Neural progenitor cell (in vitro differentiated cells): ENCODE results near the gene GK. TPM values are rescaled to one million over a fixed set of nuclear protein-coding genes. Genes with fewer than 3 reads are reported as not detected.

Source experiments
- DNase-seq: peaks from one replicate; pipeline ENCODE4 v3.0.0-alpha.2; 2016; ENCODE audit warnings: low spot score
- H2AFZ ChIP-seq: fragments of 200-600 bp; sonication (generic); replicated peaks from 2 replicates; pipeline ENCODE4 v1.6.1; 2016; ENCODE audit warnings: antibody characterized with exemption
- H3F3A ChIP-seq: fragments of 200-600 bp; sonication (generic); 2 replicates; pipeline ENCODE4 v1.6.1; 2016; ENCODE audit warnings: antibody characterized with exemption, low read depth
- H3K27ac ChIP-seq: fragments of 200-600 bp; sonication (generic); 2 replicates; pipeline ENCODE4 v1.5.1; 2016; ENCODE audit warnings: mild to moderate bottlenecking
- H3K27me3 ChIP-seq: fragments of 200-600 bp; sonication (generic); 2 replicates; pipeline ENCODE4 v1.6.1; 2016; ENCODE audit warnings: mild to moderate bottlenecking, moderate library complexity
- H3K36me3 ChIP-seq: fragments of 200-600 bp; sonication (generic); 2 replicates; pipeline ENCODE4 v1.5.1; 2016
- H3K4me1 ChIP-seq: fragments of 200-600 bp; sonication (generic); 2 replicates; pipeline ENCODE4 v1.6.1; 2016; ENCODE audit warnings: mixed run types
- H3K4me2 ChIP-seq: fragments of 200-600 bp; sonication (generic); 2 replicates; pipeline ENCODE4 v1.6.1; 2016
- H3K4me3 ChIP-seq: fragments of 200-600 bp; sonication (generic); 2 replicates; pipeline ENCODE4 v1.5.1; 2016
- H3K79me2 ChIP-seq: fragments of 200-600 bp; sonication (generic); 2 replicates; pipeline ENCODE4 v1.6.1; 2016; ENCODE audit warnings: low read depth
- H3K9ac ChIP-seq: fragments of 200-600 bp; sonication (generic); 2 replicates; pipeline ENCODE4 v1.6.1; 2016
- H3K9me3 ChIP-seq: fragments of 200-600 bp; sonication (generic); 2 replicates; pipeline ENCODE4 v1.5.1; 2016; ENCODE audit warnings: low read depth
- H4K20me1 ChIP-seq: fragments of 200-600 bp; sonication (generic); 2 replicates; pipeline ENCODE4 v1.6.1; 2016; ENCODE audit warnings: low read depth
- H3K27ac Mint-ChIP-seq: 3 replicates; pipeline ENCODE4 v1.8.0; 2021; ENCODE audit warnings: mixed read lengths
- H3K27me3 Mint-ChIP-seq: 2 replicates; pipeline ENCODE4 v1.8.0; 2022; ENCODE audit warnings: low read depth, mild to moderate bottlenecking, inconsistent platforms, moderate library complexity, mixed read lengths; ENCODE audit not compliant: insufficient read depth
- H3K36me3 Mint-ChIP-seq: 3 replicates; pipeline ENCODE4 v1.8.0; 2021; ENCODE audit warnings: mixed read lengths
- H3K4me1 Mint-ChIP-seq: 3 replicates; pipeline ENCODE4 v1.8.0; 2021; ENCODE audit warnings: mixed read lengths
- H3K4me3 Mint-ChIP-seq: 3 replicates; pipeline ENCODE4 v1.8.0; 2021; ENCODE audit warnings: mild to moderate bottlenecking, moderate library complexity, mixed read lengths
- H3K9me3 Mint-ChIP-seq: 3 replicates; pipeline ENCODE4 v1.8.0; 2020; ENCODE audit warnings: mixed read lengths
- EZH2 ChIP-seq: fragments of 200-600 bp; sonication (generic); IDR thresholded peaks from 2 replicates; pipeline ENCODE4 v1.6.1; 2017; ENCODE audit warnings: antibody characterized with exemption, mild to moderate bottlenecking, moderate library complexity
- EZH2phosphoT487 ChIP-seq: fragments of 200-600 bp; sonication (generic); IDR thresholded peaks from 2 replicates; pipeline ENCODE4 v1.6.1; 2017; ENCODE audit warnings: antibody characterized with exemption
- total RNA-seq: library from RNA; depleted of rRNA; stranded (reverse); fragments of >200 nt; gene quantifications from 2 replicates; pipeline ENCODE4 v1.2.3, GENCODE V29; 2015; ENCODE audit warnings: low replicate concordance
- TF ChIP-seq, protein P1 (sequence below): fragments of 200-600 bp; sonication (generic); IDR thresholded peaks from 2 replicates; pipeline ENCODE4 v1.5.1; 2017; ENCODE audit warnings: antibody characterized with exemption, mild to moderate bottlenecking

GK gene
- total RNA-seq, 1 donor from 2014 or later = 4.4 TPM

GRCh38 chrX:30673884-30674598 lies 20.8 kb downstream of the GK start:
- Histone ChIP-seq H3K27me3 (no peaks in the 10 kb centered on the region), H3K4me3 (no peak overlapping the region), H3K9me3 (no peaks in the 10 kb centered on the region), H3K36me3 (no peaks in the 10 kb centered on the region), H3K4me2 (no peak overlapping the region), H3K27ac (no peak overlapping the region), H3K9ac (no peak overlapping the region), H3K79me2 (no peaks in the 10 kb centered on the region), H3K4me1 (no peaks in the 10 kb centered on the region), H2AFZ (no peak overlapping the region), H3F3A (no peaks in the 10 kb centered on the region), H4K20me1 (no peaks in the 10 kb centered on the region)
- no peak for TF ChIP-seq EZH2
- no peak for DNase-seq
- no peaks in the 10 kb centered on the region for H3K27me3 Mint-ChIP-seq
- H3K4me3 Mint-ChIP-seq = no peak overlapping the region
- H3K36me3 Mint-ChIP-seq = peaks cover 9% of the 10 kb centered on the region
- no peaks in the 10 kb centered on the region for H3K4me1 Mint-ChIP-seq
- no peaks in the 10 kb centered on the region for H3K9me3 Mint-ChIP-seq
- no peak overlapping the region for H3K27ac Mint-ChIP-seq

GRCh38 chrX:30674799-30675198 lies 21.6 kb downstream of the GK start:
- Histone ChIP-seq H4K20me1 (no peaks in the 10 kb centered on the region), H3K27ac (no peak overlapping the region), H3K79me2 (no peaks in the 10 kb centered on the region), H3K4me1 (no peaks in the 10 kb centered on the region), H3K9me3 (no peaks in the 10 kb centered on the region), H3K27me3 (no peaks in the 10 kb centered on the region), H3K36me3 (no peaks in the 10 kb centered on the region), H2AFZ (no peak overlapping the region), H3F3A (no peaks in the 10 kb centered on the region), H3K4me2 (no peak overlapping the region), H3K4me3 (no peak overlapping the region), H3K9ac (no peak overlapping the region)
- no peak for DNase-seq
- Mint-ChIP-seq H3K36me3 (peaks cover 9% of the 10 kb centered on the region), H3K27me3 (no peaks in the 10 kb centered on the region), H3K27ac (no peak overlapping the region), H3K4me3 (no peak overlapping the region), H3K9me3 (no peaks in the 10 kb centered on the region), H3K4me1 (no peaks in the 10 kb centered on the region)
- TF ChIP-seq EZH2 (no peak), EZH2phosphoT487 (no peak)
- TF ChIP-seq, protein P1, sequence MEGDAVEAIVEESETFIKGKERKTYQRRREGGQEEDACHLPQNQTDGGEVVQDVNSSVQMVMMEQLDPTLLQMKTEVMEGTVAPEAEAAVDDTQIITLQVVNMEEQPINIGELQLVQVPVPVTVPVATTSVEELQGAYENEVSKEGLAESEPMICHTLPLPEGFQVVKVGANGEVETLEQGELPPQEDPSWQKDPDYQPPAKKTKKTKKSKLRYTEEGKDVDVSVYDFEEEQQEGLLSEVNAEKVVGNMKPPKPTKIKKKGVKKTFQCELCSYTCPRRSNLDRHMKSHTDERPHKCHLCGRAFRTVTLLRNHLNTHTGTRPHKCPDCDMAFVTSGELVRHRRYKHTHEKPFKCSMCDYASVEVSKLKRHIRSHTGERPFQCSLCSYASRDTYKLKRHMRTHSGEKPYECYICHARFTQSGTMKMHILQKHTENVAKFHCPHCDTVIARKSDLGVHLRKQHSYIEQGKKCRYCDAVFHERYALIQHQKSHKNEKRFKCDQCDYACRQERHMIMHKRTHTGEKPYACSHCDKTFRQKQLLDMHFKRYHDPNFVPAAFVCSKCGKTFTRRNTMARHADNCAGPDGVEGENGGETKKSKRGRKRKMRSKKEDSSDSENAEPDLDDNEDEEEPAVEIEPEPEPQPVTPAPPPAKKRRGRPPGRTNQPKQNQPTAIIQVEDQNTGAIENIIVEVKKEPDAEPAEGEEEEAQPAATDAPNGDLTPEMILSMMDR = no peak

DNA sequence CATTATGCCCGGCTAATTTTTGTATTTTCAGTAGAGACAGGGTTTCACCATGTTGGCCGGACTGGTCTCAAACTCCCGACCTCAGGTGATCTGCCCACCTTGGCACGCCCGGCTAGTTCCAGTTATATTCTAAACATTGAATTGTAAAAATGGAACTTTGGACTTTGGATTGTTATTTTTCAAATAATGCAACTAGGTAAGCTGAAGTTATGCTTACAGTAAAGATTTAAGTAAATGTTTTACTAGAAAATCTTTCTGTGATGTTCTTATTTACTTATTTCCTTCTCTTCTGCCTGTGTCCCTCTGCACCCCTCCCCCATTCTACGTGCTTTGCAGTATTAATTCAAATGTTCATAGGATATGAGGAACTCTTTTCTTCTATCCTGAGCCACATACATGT lies 26.1 kb downstream of the GK start:
- Histone ChIP-seq H3F3A (no peaks in the 10 kb centered on the region), H3K4me3 (no peak overlapping the region), H3K9ac (no peak overlapping the region), H4K20me1 (no peaks in the 10 kb centered on the region), H3K27me3 (no peaks in the 10 kb centered on the region), H3K4me2 (no peak overlapping the region), H3K27ac (no peak overlapping the region), H3K4me1 (no peaks in the 10 kb centered on the region), H2AFZ (no peak overlapping the region), H3K79me2 (no peaks in the 10 kb centered on the region), H3K9me3 (no peaks in the 10 kb centered on the region), H3K36me3 (no peaks in the 10 kb centered on the region)
- Mint-ChIP-seq H3K4me1 (no peaks in the 10 kb centered on the region), H3K4me3 (no peak overlapping the region), H3K27ac (no peak overlapping the region), H3K36me3 (peaks cover 7% of the 10 kb centered on the region), H3K9me3 (no peaks in the 10 kb centered on the region), H3K27me3 (no peaks in the 10 kb centered on the region)
- no peak for DNase-seq
- TF ChIP-seq, protein P1 = no peak
- no peak for TF ChIP-seq EZH2phosphoT487
- no peak for TF ChIP-seq EZH2

GRCh38 chrX:30680618-30681017 lies 27.4 kb downstream of the GK start:
- no peak for DNase-seq
- no peak overlapping the region for H3K4me3 Mint-ChIP-seq
- no peaks in the 10 kb centered on the region for H3K79me2 ChIP-seq
- H3K36me3 ChIP-seq = no peaks in the 10 kb centered on the region
- TF ChIP-seq EZH2phosphoT487 (no peak), EZH2 (no peak)
- TF ChIP-seq, protein P1 = no peak
- no peak overlapping the region for H3K9ac ChIP-seq
- H2AFZ ChIP-seq = no peak overlapping the region
- no peaks in the 10 kb centered on the region for H3K9me3 ChIP-seq
- H3K9me3 Mint-ChIP-seq = no peaks in the 10 kb centered on the region
- no peaks in the 10 kb centered on the region for H3F3A ChIP-seq
- no peaks in the 10 kb centered on the region for H3K4me1 ChIP-seq
- H3K27ac Mint-ChIP-seq = no peak overlapping the region
- no peak overlapping the region for H3K4me3 ChIP-seq
- H3K36me3 Mint-ChIP-seq = peaks cover 6% of the 10 kb centered on the region
- no peaks in the 10 kb centered on the region for H3K27me3 Mint-ChIP-seq
- no peaks in the 10 kb centered on the region for H3K27me3 ChIP-seq
- H3K27ac ChIP-seq = no peak overlapping the region
- H3K4me2 ChIP-seq = no peak overlapping the region
- H3K4me1 Mint-ChIP-seq = no peaks in the 10 kb centered on the region
- H4K20me1 ChIP-seq = no peaks in the 10 kb centered on the region
